HCT116 (cell line): ENCODE measurements around the gene PRKG1. TPM values are rescaled to one million over a fixed set of nuclear protein-coding genes. Genes with fewer than 3 reads are reported as not detected.

Experiments
- ATAC-seq: fragments of 200-7000 bp; cut with Tn5 transposase; 2 replicates; pipeline ENCODE4 v1.9.1; 2020; ENCODE audit warnings: mild to moderate bottlenecking, moderate library complexity
- BruUV-seq: library from RNA; stranded (reverse); fragments of 400-500 nt; replicated peaks from 2 replicates; lab custom pipeline; 2021; lab: Mats Ljungman, UMichigan
- CTCF ChIA-PET: fragments of 300-600 bp; sonication (Branson Sonifier 250); formaldehyde crosslinking; loops from one replicate; lab custom pipeline; 2021; ENCODE audit warnings: antibody characterized with exemption; lab: Charles Lee
- POLR2A ChIA-PET: fragments of 300-600, 350-600 bp; sonication (Branson Sonifier 250); formaldehyde crosslinking; loops from one replicate; lab custom pipeline; 2021; ENCODE audit warnings: antibody characterized with exemption; lab: Charles Lee
- RAD21 ChIA-PET, 2 experiments: fragments of 300-600 bp; sonication (Branson Sonifier 250); formaldehyde crosslinking; loops; one replicate each; lab custom pipeline; 2023; ENCODE audit warnings: low total read pairs in 2 of 2; ENCODE audit not compliant: uncharacterized antibody in 2 of 2, unreplicated experiment in 2 of 2, low non-redundant PET in 1 of 2; lab: Charles Lee
- DNase-seq: peaks from one replicate; pipeline ENCODE4 v3.0.0-alpha.2; 2010; ENCODE audit warnings: low read depth, low spot score
- H2AFZ ChIP-seq: fragments of 200-600 bp; shearing (Covaris generic), sonication (generic); 2 replicates; pipeline ENCODE4 v1.6.1; 2017; ENCODE audit warnings: low read depth, mixed run types, mixed read lengths, antibody characterized with exemption, low read length; ENCODE audit not compliant: poor library complexity, severe bottlenecking
- H3K27ac ChIP-seq: 2 replicates; pipeline ENCODE4 v1.5.1; 2012; ENCODE audit warnings: low read depth, low read length
- H3K27me3 ChIP-seq: fragments of 200-600 bp; sonication (generic); 2 replicates; pipeline ENCODE4 v1.6.1; 2016; ENCODE audit warnings: mixed run types, low read length, mixed read lengths; ENCODE audit not compliant: insufficient read depth
- H3K36me3 ChIP-seq, 2 experiments: fragments of 200-500 bp in 1 of 2; fragments of 200-600 bp in 1 of 2; sonication (Bioruptor generic) in 1 of 2; sonication (generic) in 1 of 2; 2 replicates each; pipeline versions ENCODE4 v1.5.1 to v1.6.1; 2014 to 2016; ENCODE audit warnings: low read length in 2 of 2, inconsistent platforms in 1 of 2, mixed read lengths in 1 of 2, mixed run types in 1 of 2; ENCODE audit not compliant: insufficient read depth in 2 of 2, control insufficient read depth in 1 of 2
- H3K4me1 ChIP-seq, 2 experiments: fragments of 200-600 bp in 1 of 2; sonication (generic) in 1 of 2; 2 replicates each; pipeline versions ENCODE4 v1.5.1 to v1.6.1; 2012 to 2017; ENCODE audit warnings: low read length in 2 of 2, inconsistent platforms in 1 of 2, mild to moderate bottlenecking in 1 of 2, mixed read lengths in 1 of 2, mixed run types in 1 of 2, moderate library complexity in 1 of 2; ENCODE audit not compliant: insufficient read depth in 2 of 2, control insufficient read depth in 1 of 2
- H3K4me2 ChIP-seq: fragments of 200-600 bp; sonication (generic); 2 replicates; pipeline ENCODE4 v1.6.1; 2017; ENCODE audit warnings: mixed run types, low read length, mixed read lengths
- H3K4me3 ChIP-seq, 2 experiments: fragments of 200-600 bp in 1 of 2; sonication (generic) in 1 of 2; replicated peaks in 1 of 2; 2 replicates each; pipeline ENCODE4 v1.5.1; 2011 to 2016; ENCODE audit warnings: low read length in 2 of 2, control low read depth in 1 of 2, low read depth in 1 of 2, mild to moderate bottlenecking in 1 of 2, mixed read lengths in 1 of 2, mixed run types in 1 of 2
- H3K79me2 ChIP-seq: fragments of 200-600 bp; sonication (generic); 2 replicates; pipeline ENCODE4 v1.6.1; 2017; ENCODE audit warnings: mild to moderate bottlenecking, mixed run types, low read length, moderate library complexity, mixed read lengths; ENCODE audit not compliant: insufficient read depth
- H3K9ac ChIP-seq: fragments of 200-600 bp; sonication (generic); 2 replicates; pipeline ENCODE4 v1.6.1; 2016; ENCODE audit warnings: low read length, mixed read lengths
- H3K9me2 ChIP-seq: fragments of 200-600 bp; sonication (generic), shearing (Covaris generic); 2 replicates; pipeline ENCODE4 v1.6.1; 2017; ENCODE audit warnings: mixed run types, mild to moderate bottlenecking, moderate library complexity; ENCODE audit not compliant: insufficient read depth
- H3K9me3 ChIP-seq, 2 experiments: fragments of 200-500 bp in 1 of 2; fragments of 200-600 bp in 1 of 2; sonication (Bioruptor generic) in 1 of 2; sonication (generic) in 1 of 2; 2 replicates each; pipeline ENCODE4 v1.6.1; 2014 to 2017; ENCODE audit warnings: low read length in 2 of 2, mixed read lengths in 2 of 2, inconsistent platforms in 1 of 2, low read depth in 1 of 2, mild to moderate bottlenecking in 1 of 2, mixed run types in 1 of 2, moderate library complexity in 1 of 2; ENCODE audit not compliant: control insufficient read depth in 1 of 2, insufficient read depth in 1 of 2
- H4K20me1 ChIP-seq: fragments of 200-600 bp; sonication (generic), shearing (Covaris generic); 2 replicates; pipeline ENCODE4 v1.6.1; 2017; ENCODE audit warnings: mixed run types, mild to moderate bottlenecking, moderate library complexity; ENCODE audit not compliant: insufficient read depth
- CBX3 ChIP-seq: IDR thresholded peaks from 2 replicates; pipeline ENCODE4 v1.6.1; 2012; ENCODE audit warnings: low read depth
- CTCF ChIP-seq, 3 experiments: fragments of 200-600 bp in 1 of 3; sonication (generic) in 1 of 3; IDR thresholded peaks in 2 of 3; conservative IDR thresholded peaks in 1 of 3; 2 replicates each; pipeline ENCODE4 v1.5.1; 2012 to 2017; ENCODE audit warnings: low read depth in 2 of 3, low read length in 2 of 3, antibody characterized with exemption in 1 of 3, borderline replicate concordance in 1 of 3, control low read depth in 1 of 3, mild to moderate bottlenecking in 1 of 3, mixed read lengths in 1 of 3, mixed run types in 1 of 3, moderate library complexity in 1 of 3; ENCODE audit not compliant: insufficient read depth in 1 of 3
- EGR1 ChIP-seq: IDR thresholded peaks from 2 replicates; pipeline ENCODE4 v1.6.1; 2012; ENCODE audit warnings: low read depth
- POLR2A ChIP-seq: IDR thresholded peaks from 2 replicates; pipeline ENCODE4 v1.7.0; 2011; ENCODE audit warnings: borderline replicate concordance; ENCODE audit not compliant: insufficient read depth, insufficient read length; ENCODE audit errors: extremely low read depth
- RAD21 ChIP-seq: IDR thresholded peaks from 2 replicates; pipeline ENCODE4 v1.6.1; 2012; ENCODE audit warnings: low read depth, mild to moderate bottlenecking
- SRF ChIP-seq: IDR thresholded peaks from 2 replicates; pipeline ENCODE4 v1.6.1; 2012; ENCODE audit warnings: low read depth
- intact Hi-C: fragments of 100-400 bp; cut with micrococcal nuclease; formaldehyde crosslinking; loops from 2 replicates; pipeline ENCODE4 v1.10.0; 2022
- total RNA-seq: library from RNA; stranded (reverse); gene quantifications from one replicate; pipeline ENCODE4 v1.2.1, GENCODE V29; 2021; ENCODE audit not compliant: unreplicated experiment
- TF ChIP-seq, protein P1 (sequence below): IDR thresholded peaks from 2 replicates; pipeline ENCODE4 v1.6.1; 2012
- TF ChIP-seq, protein P2 (sequence below): IDR thresholded peaks from 2 replicates; pipeline ENCODE4 v1.6.1; 2011; ENCODE audit warnings: mild to moderate bottlenecking, low read length, moderate library complexity; ENCODE audit not compliant: insufficient replicate concordance; ENCODE audit errors: extremely low read depth

Gene PRKG1
- total RNA-seq, 1 experiment from 2014 or later = 1.4 TPM

GRCh38 chr10:51630640-51631005, 556.3 kb downstream of the PRKG1 start:
- H2AFZ ChIP-seq = no peak overlapping the region
- ChIA-PET POLR2A (no interaction called here), RAD21 (no interaction called here), CTCF (no interaction called here)
- TF ChIP-seq POLR2A (no peak), SRF (no peak), CTCF (IDR thresholded peaks at IDR 0.05 in 2 of 3, conservative IDR thresholded peaks at IDR 0.05 in 1 of 3; ENCODE audit: borderline replicate concordance in 1 of 3, insufficient read depth in 1 of 3, low read depth in 2 of 3, low read length in 2 of 3) (no peak), EGR1 (no peak), CBX3 (no peak), RAD21 (no peak)
- TF ChIP-seq, protein P1, sequence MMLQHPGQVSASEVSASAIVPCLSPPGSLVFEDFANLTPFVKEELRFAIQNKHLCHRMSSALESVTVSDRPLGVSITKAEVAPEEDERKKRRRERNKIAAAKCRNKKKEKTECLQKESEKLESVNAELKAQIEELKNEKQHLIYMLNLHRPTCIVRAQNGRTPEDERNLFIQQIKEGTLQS = no peak
- H3K4me3 ChIP-seq = no peak overlapping the region
- H4K20me1 ChIP-seq = no peaks in the 10 kb centered on the region
- H3K79me2 ChIP-seq = no peaks in the 10 kb centered on the region
- ATAC-seq (no peak), DNase-seq (no peak)
- H3K9me3 ChIP-seq = no peaks in the 10 kb centered on the region
- intact Hi-C loops = no loop called here
- BruUV-seq = no TSS peak
- no peaks in the 10 kb centered on the region for H3K36me3 ChIP-seq
- no peaks in the 10 kb centered on the region for H3K4me1 ChIP-seq
- H3K9ac ChIP-seq = no peak overlapping the region
- no peak overlapping the region for H3K27ac ChIP-seq
- H3K4me2 ChIP-seq = no peak overlapping the region
- H3K9me2 ChIP-seq = no peaks in the 10 kb centered on the region
- H3K27me3 ChIP-seq = peaks cover 25% of the 10 kb centered on the region

DNA sequence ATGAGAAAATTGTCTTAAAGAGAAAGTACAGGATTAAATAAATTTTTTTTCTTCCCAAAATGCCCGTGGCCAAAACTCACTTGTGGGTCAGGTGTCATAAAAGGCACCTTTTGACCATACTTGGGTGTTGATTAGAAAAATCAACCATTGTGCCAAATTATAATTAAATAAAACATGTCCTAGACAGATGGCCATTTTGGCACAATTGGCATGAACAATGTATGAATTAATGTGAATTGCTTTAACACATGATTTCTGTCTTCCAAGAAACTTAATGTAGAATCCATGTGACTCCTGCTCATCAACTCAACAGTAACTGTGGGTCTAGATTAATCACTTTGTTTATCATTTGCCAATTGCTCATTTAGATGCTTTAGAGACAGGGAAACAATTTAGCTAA, 561.1 kb downstream of the PRKG1 start:
- no peak overlapping the region for H2AFZ ChIP-seq
- H3K79me2 ChIP-seq = no peaks in the 10 kb centered on the region
- ChIA-PET RAD21 (no interaction called here), POLR2A (no interaction called here), CTCF (no interaction called here)
- no peak for DNase-seq
- H3K4me3 ChIP-seq = no peak overlapping the region
- TF ChIP-seq, protein P2, sequence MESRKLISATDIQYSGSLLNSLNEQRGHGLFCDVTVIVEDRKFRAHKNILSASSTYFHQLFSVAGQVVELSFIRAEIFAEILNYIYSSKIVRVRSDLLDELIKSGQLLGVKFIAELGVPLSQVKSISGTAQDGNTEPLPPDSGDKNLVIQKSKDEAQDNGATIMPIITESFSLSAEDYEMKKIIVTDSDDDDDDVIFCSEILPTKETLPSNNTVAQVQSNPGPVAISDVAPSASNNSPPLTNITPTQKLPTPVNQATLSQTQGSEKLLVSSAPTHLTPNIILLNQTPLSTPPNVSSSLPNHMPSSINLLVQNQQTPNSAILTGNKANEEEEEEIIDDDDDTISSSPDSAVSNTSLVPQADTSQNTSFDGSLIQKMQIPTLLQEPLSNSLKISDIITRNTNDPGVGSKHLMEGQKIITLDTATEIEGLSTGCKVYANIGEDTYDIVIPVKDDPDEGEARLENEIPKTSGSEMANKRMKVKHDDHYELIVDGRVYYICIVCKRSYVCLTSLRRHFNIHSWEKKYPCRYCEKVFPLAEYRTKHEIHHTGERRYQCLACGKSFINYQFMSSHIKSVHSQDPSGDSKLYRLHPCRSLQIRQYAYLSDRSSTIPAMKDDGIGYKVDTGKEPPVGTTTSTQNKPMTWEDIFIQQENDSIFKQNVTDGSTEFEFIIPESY = no peak
- H3K4me2 ChIP-seq = no peak overlapping the region
- H3K9me2 ChIP-seq = no peaks in the 10 kb centered on the region
- no TSS peak for BruUV-seq
- no peaks in the 10 kb centered on the region for H3K4me1 ChIP-seq
- no peak overlapping the region for H3K9ac ChIP-seq
- no peaks in the 10 kb centered on the region for H4K20me1 ChIP-seq
- H3K9me3 ChIP-seq = no peaks in the 10 kb centered on the region
- H3K36me3 ChIP-seq = no peaks in the 10 kb centered on the region
- ATAC-seq = no peak
- intact Hi-C loops = no loop called here
- no peak overlapping the region for H3K27ac ChIP-seq
- peaks cover 13% of the 10 kb centered on the region for H3K27me3 ChIP-seq
